ENCODE measurements around the gene ARHGEF10L. TPM values are rescaled to one million over a fixed set of nuclear protein-coding genes. Genes with fewer than 3 reads are reported as not detected.

The ARHGEF10L gene
- total RNA-seq, 1 donor from 2014 or later: 3.1 TPM

DNA sequence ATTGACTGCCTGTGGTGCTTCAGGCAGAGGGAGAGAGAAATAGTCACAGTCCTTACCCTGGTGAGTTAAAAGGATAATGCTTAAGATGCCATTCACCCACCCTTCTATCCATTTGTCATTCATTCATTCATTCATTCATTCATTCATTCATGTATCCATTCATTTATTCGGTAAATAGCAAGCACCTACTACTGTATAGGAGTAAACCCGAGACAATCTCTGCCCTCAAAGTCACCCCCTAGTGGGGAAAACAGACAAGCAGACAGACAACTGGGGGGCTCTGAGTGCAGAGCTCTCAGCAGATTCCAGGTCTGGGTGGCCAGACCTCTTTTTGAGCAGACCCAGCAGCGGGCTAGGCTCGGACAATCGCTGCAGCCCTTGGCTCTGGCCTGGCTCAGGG, 201.6 kb downstream of the ARHGEF10L start:
- H3K27ac Mint-ChIP-seq (ENCODE audit: unreplicated experiment): no peak overlapping the region
- H3K9me3 Mint-ChIP-seq (ENCODE audit: unreplicated experiment): no peaks in the 10 kb centered on the region
- peaks cover 1% of the 10 kb centered on the region for H3K27me3 Mint-ChIP-seq (ENCODE audit: unreplicated experiment)
- no peak overlapping the region for H3K4me3 Mint-ChIP-seq (ENCODE audit: unreplicated experiment)
- no peaks in the 10 kb centered on the region for H3K36me3 Mint-ChIP-seq (ENCODE audit: low read depth, unreplicated experiment)
- TF ChIP-seq, protein P1, sequence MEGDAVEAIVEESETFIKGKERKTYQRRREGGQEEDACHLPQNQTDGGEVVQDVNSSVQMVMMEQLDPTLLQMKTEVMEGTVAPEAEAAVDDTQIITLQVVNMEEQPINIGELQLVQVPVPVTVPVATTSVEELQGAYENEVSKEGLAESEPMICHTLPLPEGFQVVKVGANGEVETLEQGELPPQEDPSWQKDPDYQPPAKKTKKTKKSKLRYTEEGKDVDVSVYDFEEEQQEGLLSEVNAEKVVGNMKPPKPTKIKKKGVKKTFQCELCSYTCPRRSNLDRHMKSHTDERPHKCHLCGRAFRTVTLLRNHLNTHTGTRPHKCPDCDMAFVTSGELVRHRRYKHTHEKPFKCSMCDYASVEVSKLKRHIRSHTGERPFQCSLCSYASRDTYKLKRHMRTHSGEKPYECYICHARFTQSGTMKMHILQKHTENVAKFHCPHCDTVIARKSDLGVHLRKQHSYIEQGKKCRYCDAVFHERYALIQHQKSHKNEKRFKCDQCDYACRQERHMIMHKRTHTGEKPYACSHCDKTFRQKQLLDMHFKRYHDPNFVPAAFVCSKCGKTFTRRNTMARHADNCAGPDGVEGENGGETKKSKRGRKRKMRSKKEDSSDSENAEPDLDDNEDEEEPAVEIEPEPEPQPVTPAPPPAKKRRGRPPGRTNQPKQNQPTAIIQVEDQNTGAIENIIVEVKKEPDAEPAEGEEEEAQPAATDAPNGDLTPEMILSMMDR (IDR thresholded peaks at IDR 0.05; ENCODE audit: unreplicated experiment): no peak
- DNase-seq (ENCODE audit: low spot score): no peak
- no peaks in the 10 kb centered on the region for H3K4me1 Mint-ChIP-seq (ENCODE audit: unreplicated experiment)

DNA sequence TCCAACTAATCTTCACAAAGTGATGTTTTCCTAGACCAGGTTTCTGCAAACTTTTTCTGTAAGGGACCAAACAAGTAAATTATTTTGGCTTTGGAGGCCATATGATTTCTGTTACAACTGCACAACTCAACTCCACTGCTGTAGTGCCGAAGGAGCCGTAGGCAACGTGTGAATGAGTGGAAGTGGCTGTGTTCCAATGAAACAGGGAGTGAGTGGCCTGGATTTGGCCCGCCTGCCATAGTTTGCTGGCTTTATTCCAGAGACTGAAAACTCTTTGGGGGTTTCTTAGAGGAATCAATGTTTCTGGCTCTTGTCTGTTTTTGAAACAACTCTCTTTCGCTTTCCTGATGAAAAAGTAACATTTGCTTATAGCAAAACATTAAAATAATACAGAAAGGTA, 203.1 kb downstream of the ARHGEF10L start:
- H3K4me1 Mint-ChIP-seq (ENCODE audit: unreplicated experiment): no peaks in the 10 kb centered on the region
- H3K36me3 Mint-ChIP-seq (ENCODE audit: low read depth, unreplicated experiment): no peaks in the 10 kb centered on the region
- TF ChIP-seq, protein P1 (IDR thresholded peaks at IDR 0.05; ENCODE audit: unreplicated experiment): no peak
- H3K27ac Mint-ChIP-seq (ENCODE audit: unreplicated experiment): no peak overlapping the region
- H3K9me3 Mint-ChIP-seq (ENCODE audit: unreplicated experiment): no peaks in the 10 kb centered on the region
- no peak for DNase-seq (ENCODE audit: low spot score)
- H3K27me3 Mint-ChIP-seq (ENCODE audit: unreplicated experiment): peaks cover 1% of the 10 kb centered on the region
- H3K4me3 Mint-ChIP-seq (ENCODE audit: unreplicated experiment): no peak overlapping the region

DNA sequence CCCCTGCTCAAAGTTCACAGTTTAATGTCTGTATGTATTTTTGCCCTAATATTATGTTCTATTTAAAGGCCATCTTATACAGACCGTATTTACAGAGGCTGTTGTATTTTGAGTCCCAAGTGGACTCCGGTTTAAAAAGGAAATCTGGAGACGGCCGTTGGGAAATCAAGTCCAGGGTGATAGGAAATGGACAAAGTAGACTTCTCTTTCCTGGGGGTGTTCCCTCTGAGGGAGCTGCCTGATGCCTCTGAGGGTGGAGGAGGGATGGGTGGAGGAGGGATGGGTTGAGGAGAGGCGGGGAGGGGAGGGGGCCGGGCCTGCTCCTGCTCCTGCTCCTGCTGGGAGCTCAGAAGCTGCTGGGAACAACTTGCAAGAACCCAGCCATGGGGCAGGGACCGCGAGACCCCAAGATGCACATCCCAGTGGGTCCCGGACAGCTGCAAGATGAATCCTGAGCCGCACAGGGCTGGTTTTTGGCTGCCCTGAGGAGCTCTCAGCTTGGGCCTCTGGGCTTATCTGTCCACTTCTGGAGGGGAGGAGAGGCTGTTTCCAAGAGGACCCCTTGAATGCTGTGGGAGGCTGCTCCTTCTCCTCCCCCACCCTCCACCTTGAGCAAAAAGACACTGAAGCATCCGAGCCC, 203.6 kb downstream of the ARHGEF10L start:
- Mint-ChIP-seq H3K4me3 (ENCODE audit: unreplicated experiment) (no peak overlapping the region), H3K27me3 (ENCODE audit: unreplicated experiment) (peaks cover 1% of the 10 kb centered on the region), H3K4me1 (ENCODE audit: unreplicated experiment) (no peaks in the 10 kb centered on the region), H3K27ac (ENCODE audit: unreplicated experiment) (no peak overlapping the region), H3K36me3 (ENCODE audit: low read depth, unreplicated experiment) (no peaks in the 10 kb centered on the region), H3K9me3 (ENCODE audit: unreplicated experiment) (no peaks in the 10 kb centered on the region)
- TF ChIP-seq, protein P1 (IDR thresholded peaks at IDR 0.05; ENCODE audit: unreplicated experiment): no peak
- DNase-seq (ENCODE audit: low spot score): no peak

DNA sequence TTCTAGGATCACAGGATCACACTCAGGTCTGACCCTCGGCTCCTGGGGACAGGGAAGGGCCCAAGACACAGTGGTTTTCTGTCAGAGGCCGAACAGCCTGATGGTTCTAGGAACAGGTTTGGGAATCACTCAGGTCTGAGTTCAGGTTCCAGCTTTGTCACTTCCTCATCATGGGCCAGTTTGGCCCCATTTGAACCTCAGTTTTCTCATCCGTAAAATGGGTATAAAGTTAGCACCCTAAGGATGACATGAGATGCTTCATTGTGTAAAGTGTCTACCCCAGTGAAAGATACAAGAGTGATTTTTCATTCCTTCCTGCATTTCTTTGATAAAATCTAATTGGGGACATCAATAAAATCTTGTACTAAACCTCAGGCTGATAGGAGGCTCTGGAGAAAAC, 204.4 kb downstream of the ARHGEF10L start:
- no peaks in the 10 kb centered on the region for H3K36me3 Mint-ChIP-seq (ENCODE audit: low read depth, unreplicated experiment)
- no peaks in the 10 kb centered on the region for H3K4me1 Mint-ChIP-seq (ENCODE audit: unreplicated experiment)
- H3K9me3 Mint-ChIP-seq (ENCODE audit: unreplicated experiment): no peaks in the 10 kb centered on the region
- no peak overlapping the region for H3K4me3 Mint-ChIP-seq (ENCODE audit: unreplicated experiment)
- no peak overlapping the region for H3K27ac Mint-ChIP-seq (ENCODE audit: unreplicated experiment)
- DNase-seq (ENCODE audit: low spot score): no peak
- TF ChIP-seq, protein P1 (IDR thresholded peaks at IDR 0.05; ENCODE audit: unreplicated experiment): no peak
- no peaks in the 10 kb centered on the region for H3K27me3 Mint-ChIP-seq (ENCODE audit: unreplicated experiment)

DNA sequence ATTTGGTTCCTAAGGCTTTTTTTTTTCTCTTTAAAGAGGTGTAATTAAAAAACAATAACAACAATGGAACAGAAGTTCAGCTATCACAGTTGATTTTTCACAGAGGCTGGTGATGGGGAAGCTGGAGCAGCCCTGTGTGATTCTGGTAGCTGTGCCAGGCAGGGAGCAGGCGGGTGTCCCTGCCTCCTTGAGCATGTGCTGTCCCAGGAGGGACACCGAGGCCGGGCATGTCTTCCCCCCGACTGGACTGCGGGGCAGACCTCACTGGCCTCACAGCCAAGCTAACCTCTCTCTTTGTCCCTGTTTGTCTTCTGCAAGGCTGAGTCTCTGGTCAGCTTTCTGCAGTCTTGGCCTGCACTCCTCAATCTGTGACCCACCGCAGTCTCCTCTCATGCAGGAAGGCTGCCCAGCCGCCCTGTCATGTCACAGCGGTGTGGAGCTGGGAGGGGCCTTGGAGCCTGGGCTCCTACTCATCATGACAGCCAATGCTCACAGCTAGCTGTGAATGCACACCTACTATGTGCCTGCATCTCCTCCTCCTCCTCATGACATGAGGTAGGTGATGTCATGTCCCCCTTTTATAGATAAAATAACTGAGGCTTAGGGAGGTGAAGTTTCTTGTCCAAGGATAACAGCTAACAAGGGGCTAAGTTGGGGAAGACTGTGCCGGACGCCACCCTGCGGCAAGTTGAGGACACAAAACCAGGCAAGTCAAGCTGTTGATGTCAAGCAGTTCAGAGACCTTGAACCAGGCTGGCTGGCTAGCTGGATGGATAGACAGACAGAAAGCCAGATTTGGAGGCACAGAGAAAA, 205.4 kb downstream of the ARHGEF10L start:
- Mint-ChIP-seq H3K9me3 (ENCODE audit: unreplicated experiment) (no peaks in the 10 kb centered on the region), H3K4me1 (ENCODE audit: unreplicated experiment) (no peaks in the 10 kb centered on the region), H3K27me3 (ENCODE audit: unreplicated experiment) (no peaks in the 10 kb centered on the region), H3K36me3 (ENCODE audit: low read depth, unreplicated experiment) (no peaks in the 10 kb centered on the region), H3K27ac (ENCODE audit: unreplicated experiment) (no peak overlapping the region), H3K4me3 (ENCODE audit: unreplicated experiment) (no peak overlapping the region)
- DNase-seq (ENCODE audit: low spot score): no peak
- TF ChIP-seq, protein P1 (IDR thresholded peaks at IDR 0.05; ENCODE audit: unreplicated experiment): no peak
